COR-L47 (cell line): Measurements from ENCODE around the gene GOLGA2.

Source experiments
- DNase-seq: peaks from one replicate; lab custom pipeline; 2025; lab: John Stamatoyannopoulos, UW

The GOLGA2 gene

GRCh38 chr9:128275198-128276007 is at the start of gene GOLGA2:
TSS of gene GOLGA2 (minus strand) at chr9:128276007. CDS start at chr9:128275976, 31 bp downstream.
- DNase-seq = no peak

GRCh38 chr9:128324401-128324800 is 48.6 kb upstream of the GOLGA2 start:
- DNase-seq = no peak

DNA sequence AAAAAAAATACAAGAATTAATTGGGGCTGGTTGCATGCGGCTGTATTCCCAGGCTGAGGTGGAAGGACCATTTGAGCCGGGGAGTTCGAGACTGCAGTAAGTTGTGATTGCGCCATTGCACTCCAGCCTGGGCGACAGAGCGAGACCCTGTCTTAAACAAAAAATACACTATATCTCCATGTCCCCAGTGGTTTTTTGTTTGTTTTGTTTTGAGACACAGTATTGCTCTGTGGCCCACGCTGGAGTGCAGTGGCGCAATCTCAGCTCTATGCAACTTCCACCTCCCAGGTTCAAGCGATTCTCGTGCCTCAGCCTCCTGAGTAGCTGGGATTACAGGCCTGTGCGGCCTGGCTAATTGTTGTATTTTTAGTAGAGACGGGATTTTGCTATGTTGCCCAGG is 48.0 kb upstream of the GOLGA2 start:
- DNase-seq = no peak

DNA sequence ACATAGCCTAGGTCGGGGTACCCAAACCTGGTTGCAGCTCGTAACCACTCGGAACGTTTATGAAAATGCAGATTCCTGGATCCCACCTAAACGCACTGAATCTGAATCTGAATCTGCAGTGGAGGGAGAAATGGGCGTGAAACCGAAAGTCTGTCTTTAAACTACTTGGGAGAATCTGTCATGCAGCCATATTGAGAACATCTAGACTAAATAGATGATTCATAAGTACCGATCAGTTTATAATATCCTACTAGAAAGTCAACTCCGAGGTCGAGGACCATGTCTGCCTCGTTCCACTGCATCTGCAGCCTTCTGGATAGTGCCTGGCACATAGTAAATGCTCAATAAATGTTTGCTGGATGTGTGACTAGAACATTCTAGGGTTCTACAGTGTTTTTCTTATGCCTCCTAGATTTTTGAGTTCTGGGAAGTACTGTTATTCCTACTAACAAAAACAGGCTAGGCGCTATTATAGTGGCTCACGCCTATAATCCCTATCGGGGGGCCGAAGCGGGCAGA is 47.5 kb upstream of the GOLGA2 start:
- DNase-seq = no peak

DNA sequence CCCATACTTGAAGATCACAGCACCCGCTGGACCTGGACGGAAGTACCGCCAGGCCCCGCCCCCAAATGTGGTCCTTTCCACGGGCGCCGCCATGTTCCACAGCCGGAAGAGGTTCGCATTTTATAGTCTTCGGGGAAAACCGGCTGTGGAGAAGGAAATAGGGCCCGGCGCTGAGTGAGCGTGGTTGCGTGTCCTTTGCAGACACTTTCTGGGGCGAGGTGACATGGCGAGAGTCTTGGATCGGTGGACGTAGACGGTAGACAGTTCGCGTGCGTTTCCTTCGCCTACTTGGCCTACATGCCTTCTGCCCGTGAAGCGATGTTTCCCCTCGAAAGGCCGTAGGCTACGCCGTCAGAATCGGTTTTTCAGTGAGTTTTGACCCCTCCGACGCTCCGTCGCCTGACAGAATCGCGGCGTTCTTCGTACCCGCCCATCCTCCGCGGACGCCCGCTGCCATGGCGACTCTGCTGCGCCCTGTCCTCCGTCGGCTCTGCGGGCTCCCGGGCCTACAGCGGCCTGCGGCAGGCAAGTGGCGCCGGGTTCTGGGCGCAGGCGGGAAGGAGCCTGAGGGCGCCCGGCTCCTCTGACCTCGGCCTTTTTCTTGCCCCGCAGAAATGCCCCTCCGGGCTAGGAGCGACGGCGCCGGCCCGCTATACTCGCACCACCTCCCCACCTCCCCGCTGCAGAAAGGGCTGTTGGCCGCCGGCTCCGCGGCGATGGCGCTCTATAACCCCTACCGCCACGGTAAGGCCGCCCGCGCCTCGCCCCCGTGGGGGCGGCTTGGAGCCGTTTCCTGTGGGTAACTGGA is 46.8 kb upstream of the GOLGA2 start, which contains the start of the genes COQ4 and TRUB2:
Gene COQ4 (plus strand): TSS at position 436 of the 808 bp plus-strand sequence. CDS start 20 bp downstream, at position 456.
Gene TRUB2 (minus strand): TSS at position 44 of the 808 bp plus-strand sequence. CDS start 39 bp downstream, at position 5.
- peak; percentile 96 for DNase-seq

- no peak for DNase-seq
Observed at GRCh38 chr9:128321879-128322403, 46.1 kb upstream of the GOLGA2 start.

DNA sequence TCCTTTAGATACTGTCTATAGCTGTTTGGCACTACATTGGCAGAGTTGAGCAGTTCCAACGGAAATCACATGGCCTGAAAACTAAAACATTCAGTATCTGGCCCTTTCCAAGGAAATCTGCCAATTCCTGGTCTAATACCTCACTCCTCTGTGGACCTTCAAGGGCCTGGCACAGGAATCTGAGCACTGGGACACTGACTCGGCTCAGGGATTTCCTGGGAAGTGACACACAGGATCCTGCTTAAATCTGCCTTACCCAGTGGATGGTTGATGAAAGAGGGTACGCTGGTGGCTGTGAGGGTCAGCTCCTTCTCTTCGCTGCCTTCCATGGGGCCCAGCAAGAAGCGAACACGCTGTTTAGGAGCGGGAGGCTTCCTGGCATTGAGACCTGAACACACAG is 45.5 kb upstream of the GOLGA2 start:
- no peak for DNase-seq

DNA sequence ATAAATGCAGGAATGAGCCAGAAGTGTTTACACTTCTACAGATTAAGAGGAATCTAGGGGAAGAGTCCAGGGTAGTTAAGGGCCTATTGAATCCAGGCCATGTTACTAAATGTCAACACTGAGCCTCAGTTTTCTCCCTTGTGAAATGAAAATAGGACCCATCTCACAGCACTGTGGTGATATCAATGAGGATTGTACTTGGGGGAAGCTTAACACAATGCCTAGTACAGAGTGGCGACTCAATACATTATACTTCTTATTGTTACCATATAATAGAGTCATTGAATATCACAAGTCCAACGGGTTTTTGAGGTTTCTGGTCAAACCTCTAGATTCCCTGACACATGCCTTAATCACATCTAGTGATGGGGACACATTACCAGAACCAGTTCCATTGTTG is 41.8 kb upstream of the GOLGA2 start:
- no peak for DNase-seq

DNA sequence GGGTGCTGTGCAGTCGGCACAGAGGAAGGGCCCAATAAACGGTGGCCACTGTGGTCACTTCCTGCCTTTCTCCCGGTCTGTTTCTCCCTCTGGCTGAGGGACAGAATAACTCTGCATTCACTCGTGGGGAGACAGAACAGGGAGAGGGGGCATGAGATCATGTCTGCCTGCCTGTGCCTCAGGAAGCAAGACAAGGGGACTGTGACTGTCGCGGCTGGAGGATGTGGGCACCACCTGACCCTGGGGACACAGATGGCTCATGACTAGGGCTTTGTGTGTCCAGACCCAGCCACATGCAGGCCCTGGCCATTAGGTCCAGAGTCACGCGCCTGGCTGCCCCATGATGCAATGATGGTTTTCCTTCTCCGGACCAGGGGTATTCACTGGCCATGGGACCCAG is 40.6 kb upstream of the GOLGA2 start:
- DNase-seq = no peak

DNA sequence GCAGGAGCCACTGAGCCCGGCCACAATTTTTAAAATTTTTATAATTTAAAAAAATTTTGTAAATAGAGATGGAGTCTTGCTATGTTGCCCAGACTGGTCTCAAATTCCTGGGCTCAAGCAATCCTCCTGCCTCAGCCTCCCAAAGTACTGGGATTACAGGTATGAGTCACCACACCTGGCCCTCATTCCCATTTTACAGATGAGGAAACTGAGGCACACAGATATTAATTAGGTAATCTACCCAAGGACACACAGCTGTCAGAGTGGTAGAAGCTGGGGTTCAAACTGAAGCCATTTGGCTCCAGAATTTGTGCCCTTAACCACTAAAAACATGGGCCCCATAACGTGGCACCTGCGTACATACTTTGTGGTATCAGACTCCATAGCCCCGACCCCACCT is 38.9 kb upstream of the GOLGA2 start:
- no peak for DNase-seq

GRCh38 chr9:128310461-128310860 is 34.7 kb upstream of the GOLGA2 start:
- DNase-seq = no peak

GRCh38 chr9:128309551-128309950 is 33.7 kb upstream of the GOLGA2 start:
- no peak for DNase-seq

DNA sequence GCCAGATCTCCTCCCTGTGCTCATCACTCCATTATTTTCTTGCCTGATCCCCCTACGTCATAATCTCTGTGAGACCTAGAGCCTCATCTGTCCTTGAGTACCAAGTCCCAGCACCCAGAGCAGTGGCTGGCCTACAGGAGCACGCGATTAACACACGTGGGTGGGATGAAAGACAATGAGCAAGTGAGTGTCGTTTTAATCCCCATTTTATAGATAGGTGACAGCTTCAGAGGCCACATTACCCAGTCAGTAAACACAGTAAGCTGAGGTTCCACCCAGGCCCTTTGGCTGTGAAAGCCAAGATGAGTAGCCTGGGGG is 29.1 kb upstream of the GOLGA2 start:
- DNase-seq = no peak

DNA sequence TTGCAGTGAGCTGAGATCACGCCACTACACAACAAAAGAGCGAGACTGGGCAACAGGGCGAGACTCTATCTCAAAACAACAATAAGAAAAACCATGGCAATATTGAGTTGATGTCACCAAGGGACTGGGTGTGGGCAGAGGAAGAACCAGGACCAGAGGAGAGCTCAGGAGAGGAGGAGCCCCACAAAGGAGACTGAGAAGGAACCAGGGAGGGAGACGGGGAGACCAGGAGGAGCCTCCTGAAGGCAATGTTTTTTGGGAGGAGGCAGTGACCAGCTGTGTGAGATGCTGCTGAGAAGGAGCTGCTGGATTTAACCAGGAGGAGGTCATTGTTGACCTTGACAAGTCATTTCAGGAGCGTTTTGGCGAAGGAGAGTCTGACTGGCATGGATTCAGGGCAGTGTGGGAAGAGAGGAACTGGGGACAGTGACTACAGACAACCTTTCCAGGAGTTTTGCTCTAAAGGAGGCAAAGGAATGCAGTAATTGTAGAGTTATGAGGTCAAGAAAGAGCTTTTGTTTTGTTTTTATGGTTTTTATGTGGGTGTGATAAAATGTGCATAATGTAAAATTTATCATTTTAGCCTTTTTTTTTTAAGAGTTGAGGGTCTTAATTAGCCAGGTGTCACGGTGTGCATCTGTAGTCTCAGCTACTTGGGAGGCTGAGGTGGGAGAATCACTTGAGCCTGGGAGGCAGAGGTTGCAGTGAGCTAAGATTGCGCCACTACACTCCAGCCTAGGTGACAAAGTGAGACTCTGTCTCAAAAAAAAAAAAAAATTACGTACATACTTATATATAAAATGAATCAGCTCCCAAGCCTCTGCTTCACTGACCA is 28.5 kb upstream of the GOLGA2 start:
- DNase-seq = no peak

- no peak for DNase-seq
Observed at GRCh38 chr9:128298535-128299482, 23.0 kb upstream of the GOLGA2 start.

DNA sequence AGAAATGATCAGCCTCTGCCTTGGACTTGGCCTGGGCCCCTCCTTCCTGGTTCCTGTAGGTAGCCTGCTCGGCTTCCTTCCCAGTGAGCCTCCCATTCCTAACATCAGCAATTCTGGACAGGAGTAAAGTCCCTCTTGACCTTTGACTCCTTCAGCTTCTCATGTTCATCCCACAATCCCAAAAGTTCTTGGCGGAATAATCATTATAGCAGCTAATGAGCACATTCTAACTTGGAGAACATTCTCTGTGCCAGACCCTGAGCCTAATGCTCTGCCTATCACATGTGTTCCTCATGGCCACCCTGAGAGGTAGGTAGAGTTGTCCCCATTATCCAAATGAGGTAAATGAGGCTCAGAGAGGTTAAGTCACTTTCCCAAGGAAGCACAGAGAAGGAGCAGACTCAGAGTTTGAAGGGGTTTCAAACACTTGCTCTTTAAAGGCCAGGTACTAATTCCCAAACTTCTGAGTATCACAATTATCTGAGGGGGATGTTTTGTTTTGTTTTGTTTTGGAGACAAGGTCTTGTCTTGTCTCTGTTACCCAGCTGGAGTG is 21.5 kb upstream of the GOLGA2 start:
- no peak for DNase-seq

DNA sequence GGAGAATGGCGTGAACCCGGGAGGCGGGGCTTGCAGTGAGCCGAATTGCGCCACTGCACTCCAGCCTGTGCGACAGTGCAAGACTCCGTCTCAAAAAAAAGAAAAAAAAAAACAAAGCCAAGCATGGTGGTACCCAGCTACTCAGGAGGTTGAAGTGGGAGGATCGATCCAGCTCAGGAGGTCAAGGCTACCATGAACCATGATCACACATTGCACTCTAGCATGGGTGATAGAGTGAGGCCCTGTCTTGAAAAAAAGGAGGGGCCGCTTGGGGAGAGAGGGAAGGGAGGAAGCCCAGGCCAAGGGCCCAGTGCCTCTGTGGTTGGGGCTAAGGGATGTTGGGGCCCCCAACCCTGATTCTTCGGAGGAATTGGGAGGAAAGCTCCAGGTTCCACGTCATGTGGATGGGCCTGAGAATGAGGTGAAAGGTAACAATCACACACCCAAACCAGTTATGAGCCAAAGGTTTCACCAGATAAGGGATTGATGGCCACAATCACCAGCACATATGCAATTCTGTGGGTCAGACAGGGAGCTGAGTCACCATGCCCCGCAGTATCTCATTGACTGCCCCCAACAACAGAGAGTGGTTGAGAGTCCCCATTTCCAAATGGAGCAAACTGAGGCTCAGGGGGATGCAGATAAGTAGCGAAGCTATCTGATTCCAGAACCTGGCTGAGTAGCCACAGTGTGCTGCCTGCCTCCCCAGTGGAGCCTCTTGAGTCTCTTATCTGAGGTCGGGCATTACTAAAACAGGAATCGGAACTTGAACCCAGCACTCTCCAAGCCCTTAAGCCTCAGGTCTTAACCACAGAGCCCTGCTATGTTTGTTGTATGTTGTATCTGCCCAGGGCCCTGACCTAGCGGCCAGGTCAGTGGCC is 20.8 kb upstream of the GOLGA2 start:
- DNase-seq = no peak

GRCh38 chr9:128294142-128294541 is 18.3 kb upstream of the GOLGA2 start:
- DNase-seq = no peak

DNA sequence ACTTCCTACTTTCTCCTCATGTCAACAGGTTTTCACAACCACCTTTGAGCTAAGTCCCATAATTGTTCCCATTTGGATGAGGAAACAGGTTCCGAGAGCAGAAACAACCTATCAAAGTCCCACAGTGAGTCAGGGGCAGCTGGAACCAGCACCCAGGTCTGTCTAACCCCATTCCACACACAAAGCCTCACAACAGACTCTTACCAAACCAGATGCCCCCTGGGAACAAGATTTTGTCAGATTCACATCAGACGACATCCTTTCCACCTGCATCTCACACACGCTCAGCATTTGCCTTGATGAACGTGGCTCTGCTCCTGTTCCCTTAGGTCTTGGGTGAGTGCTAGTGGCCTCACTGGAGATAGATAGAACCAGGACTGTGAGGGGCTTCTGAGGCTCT is 17.3 kb upstream of the GOLGA2 start:
- DNase-seq = no peak
